Neural cell (in vitro differentiated cells): Measurements from ENCODE around the gene KRTAP12-1. TPM values are rescaled to one million over a fixed set of nuclear protein-coding genes. Genes with fewer than 3 reads are reported as not detected.

ENCODE experiments used
- H2AFZ ChIP-seq: fragments of 200-600, 300-800 bp; sonication (generic), shearing (Covaris generic); 2 replicates; pipeline ENCODE4 v1.6.0; 2014; ENCODE audit warnings: low read depth, mild to moderate bottlenecking, antibody characterized with exemption, low read length, moderate library complexity
- H3F3A ChIP-seq: fragments of 200-600 bp; shearing (Covaris generic); 2 replicates; pipeline ENCODE4 v1.6.1; 2016; ENCODE audit warnings: mild to moderate bottlenecking, moderate library complexity, mixed read lengths, antibody characterized with exemption, low read length; ENCODE audit not compliant: insufficient read depth, poor library complexity, severe bottlenecking
- H3K27ac ChIP-seq: fragments of 200-600, 300-800 bp; sonication (generic), shearing (Covaris generic); 2 replicates; pipeline ENCODE4 v1.5.1; 2014; ENCODE audit warnings: mild to moderate bottlenecking, low read length, moderate library complexity
- H3K27me3 ChIP-seq: fragments of 300-800, 200-600 bp; sonication (generic), shearing (Covaris generic); 2 replicates; pipeline ENCODE4 v1.6.0; 2014; ENCODE audit warnings: mild to moderate bottlenecking, low read depth, low read length, moderate library complexity; ENCODE audit not compliant: insufficient read depth
- H3K36me3 ChIP-seq: fragments of 300-800, 200-600 bp; sonication (generic), shearing (Covaris generic); 2 replicates; pipeline ENCODE4 v1.5.1; 2014; ENCODE audit warnings: mild to moderate bottlenecking, antibody characterized with exemption, low read length, moderate library complexity; ENCODE audit not compliant: insufficient read depth
- H3K4me2 ChIP-seq: fragments of 300-800, 200-600 bp; sonication (generic), shearing (Covaris generic); 2 replicates; pipeline ENCODE4 v1.6.0; 2014; ENCODE audit warnings: mild to moderate bottlenecking, low read length
- H3K4me3 ChIP-seq: fragments of 300-800, 200-600 bp; sonication (generic), shearing (Covaris generic); 2 replicates; pipeline ENCODE4 v1.5.1; 2014; ENCODE audit warnings: mild to moderate bottlenecking, low read length, moderate library complexity
- H3K79me2 ChIP-seq: fragments of 200-600 bp; shearing (Covaris generic); replicated peaks from 2 replicates; pipeline ENCODE4 v1.6.0; 2014; ENCODE audit warnings: mild to moderate bottlenecking, low read length, moderate library complexity; ENCODE audit not compliant: insufficient read depth
- H3K9ac ChIP-seq: fragments of 300-800, 200-600 bp; sonication (generic), shearing (Covaris generic); 2 replicates; pipeline ENCODE4 v1.6.1; 2016; ENCODE audit warnings: mild to moderate bottlenecking, low read length, mixed read lengths
- H3K9me2 ChIP-seq: fragments of 200-600 bp; shearing (Covaris generic); 2 replicates; pipeline ENCODE4 v1.6.1; 2016; ENCODE audit warnings: mild to moderate bottlenecking, low read length, mixed read lengths; ENCODE audit not compliant: insufficient read depth
- H3K9me3 ChIP-seq: fragments of 200-600, 300-800 bp; sonication (generic), shearing (Covaris generic); 2 replicates; pipeline ENCODE4 v1.6.1; 2016; ENCODE audit warnings: mild to moderate bottlenecking, mixed run types, low read length, moderate library complexity, mixed read lengths
- H4K20me1 ChIP-seq: fragments of 200-600 bp; shearing (Covaris generic); 2 replicates; pipeline ENCODE4 v1.6.1; 2016; ENCODE audit warnings: mild to moderate bottlenecking, mixed run types; ENCODE audit not compliant: insufficient read depth
- EP300 ChIP-seq: fragments of 450-650 bp; conservative IDR thresholded peaks from 2 replicates; pipeline ENCODE4 v1.6.1; 2014; ENCODE audit warnings: antibody characterized with exemption, mild to moderate bottlenecking, moderate library complexity; ENCODE audit not compliant: poor library complexity, severe bottlenecking
- EZH2 ChIP-seq: fragments of 200-600, 300-800 bp; shearing (Covaris generic), sonication (generic); IDR thresholded peaks from 2 replicates; pipeline ENCODE4 v1.6.1; 2014; ENCODE audit warnings: antibody characterized with exemption, low read length, borderline replicate concordance, mild to moderate bottlenecking; ENCODE audit not compliant: insufficient read depth, poor library complexity, severe bottlenecking
- MXI1 ChIP-seq: fragments of 450-650 bp; conservative IDR thresholded peaks from 2 replicates; pipeline ENCODE4 v1.6.1; 2014; ENCODE audit warnings: antibody characterized with exemption, mild to moderate bottlenecking; ENCODE audit not compliant: poor library complexity, severe bottlenecking
- POLR2AphosphoS5 ChIP-seq: IDR thresholded peaks from 2 replicates; pipeline ENCODE4 v1.6.1; 2012
- RAD21 ChIP-seq: fragments of 450-650 bp; conservative IDR thresholded peaks from 2 replicates; pipeline ENCODE4 v1.6.1; 2014; ENCODE audit warnings: antibody characterized with exemption, mild to moderate bottlenecking, moderate library complexity
- SMC3 ChIP-seq: fragments of 450-650 bp; conservative IDR thresholded peaks from 2 replicates; pipeline ENCODE4 v1.6.1; 2014; ENCODE audit warnings: antibody characterized with exemption, mild to moderate bottlenecking, moderate library complexity; ENCODE audit not compliant: poor library complexity
- TAF1 ChIP-seq: IDR thresholded peaks from 2 replicates; pipeline ENCODE4 v1.6.1; 2012; ENCODE audit warnings: low read depth
- polyA plus RNA-seq: library from polyadenylated mRNA; depleted of rRNA; stranded (reverse); fragments of >200 nt; gene quantifications from 2 replicates; pipeline ENCODE4 v1.2.3, GENCODE V29; 2014
- TF ChIP-seq, protein P1 (sequence below): fragments of 450-650 bp; IDR thresholded peaks from 2 replicates; pipeline ENCODE4 v1.5.1; 2014; ENCODE audit warnings: antibody characterized with exemption, mild to moderate bottlenecking, moderate library complexity; ENCODE audit not compliant: poor library complexity, severe bottlenecking
- TF ChIP-seq, protein P2 (sequence below): IDR thresholded peaks from 2 replicates; pipeline ENCODE4 v1.6.1; 2012; ENCODE audit warnings: borderline replicate concordance

Gene KRTAP12-1
- polyA plus RNA-seq, 1 donor from 2014 or later = not detected

DNA sequence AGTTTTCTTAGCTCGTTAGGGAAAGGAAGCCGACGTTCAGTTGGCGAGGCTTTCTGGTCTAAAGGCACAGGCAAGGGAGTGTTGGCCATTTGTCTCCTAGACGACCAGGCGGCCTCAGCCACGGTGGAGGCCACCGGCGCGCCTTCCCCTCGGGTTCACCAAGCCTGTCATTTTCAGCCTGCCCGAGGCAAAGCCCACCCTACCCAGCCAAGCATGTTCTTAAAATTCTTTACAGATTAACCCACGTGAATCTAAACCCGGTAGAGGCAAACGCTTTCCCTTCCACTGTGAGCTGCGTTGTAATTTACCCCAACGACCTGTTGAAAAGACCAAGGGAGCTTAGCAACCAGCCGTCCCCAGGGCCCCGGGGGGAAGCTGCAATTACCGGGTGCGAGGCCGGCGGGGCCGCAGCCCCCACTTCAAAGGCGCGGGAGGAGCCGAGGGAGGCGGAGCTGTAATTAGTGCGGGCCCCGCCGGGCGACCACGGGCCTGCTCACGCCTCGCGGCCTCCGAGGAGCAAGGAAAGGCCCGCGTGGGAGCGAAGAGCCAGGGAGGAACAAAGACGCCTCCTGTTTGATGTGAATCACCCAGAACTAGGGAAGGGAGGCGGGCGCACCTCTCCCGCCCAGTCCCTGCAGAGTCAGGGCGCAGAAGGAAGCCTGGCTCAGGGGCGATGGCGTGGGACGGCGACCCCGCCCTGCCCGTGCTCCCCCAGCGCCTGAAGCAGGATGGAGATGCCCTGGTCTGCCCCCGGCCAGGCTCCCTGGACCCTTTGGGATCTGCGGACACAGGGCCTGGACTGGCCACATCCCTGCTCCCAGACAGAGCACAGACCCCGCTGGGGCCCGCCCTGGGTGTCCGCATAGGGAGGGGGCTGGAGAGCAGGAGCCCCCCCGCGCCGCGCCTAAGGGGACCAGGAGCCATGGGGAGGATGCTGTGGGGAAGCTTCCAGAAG lies 41.5 kb upstream of the KRTAP12-1 start:
- Histone ChIP-seq H3K4me2 (no peak overlapping the region), H3F3A (no peaks in the 10 kb centered on the region), H3K9me3 (no peaks in the 10 kb centered on the region), H3K27me3 (no peaks in the 10 kb centered on the region), H3K27ac (no peak overlapping the region), H3K36me3 (no peaks in the 10 kb centered on the region), H3K9me2 (no peaks in the 10 kb centered on the region), H2AFZ (no peak overlapping the region), H4K20me1 (no peaks in the 10 kb centered on the region), H3K79me2 (no peaks in the 10 kb centered on the region), H3K4me3 (no peak overlapping the region), H3K9ac (no peak overlapping the region)
- TF ChIP-seq, protein P1, sequence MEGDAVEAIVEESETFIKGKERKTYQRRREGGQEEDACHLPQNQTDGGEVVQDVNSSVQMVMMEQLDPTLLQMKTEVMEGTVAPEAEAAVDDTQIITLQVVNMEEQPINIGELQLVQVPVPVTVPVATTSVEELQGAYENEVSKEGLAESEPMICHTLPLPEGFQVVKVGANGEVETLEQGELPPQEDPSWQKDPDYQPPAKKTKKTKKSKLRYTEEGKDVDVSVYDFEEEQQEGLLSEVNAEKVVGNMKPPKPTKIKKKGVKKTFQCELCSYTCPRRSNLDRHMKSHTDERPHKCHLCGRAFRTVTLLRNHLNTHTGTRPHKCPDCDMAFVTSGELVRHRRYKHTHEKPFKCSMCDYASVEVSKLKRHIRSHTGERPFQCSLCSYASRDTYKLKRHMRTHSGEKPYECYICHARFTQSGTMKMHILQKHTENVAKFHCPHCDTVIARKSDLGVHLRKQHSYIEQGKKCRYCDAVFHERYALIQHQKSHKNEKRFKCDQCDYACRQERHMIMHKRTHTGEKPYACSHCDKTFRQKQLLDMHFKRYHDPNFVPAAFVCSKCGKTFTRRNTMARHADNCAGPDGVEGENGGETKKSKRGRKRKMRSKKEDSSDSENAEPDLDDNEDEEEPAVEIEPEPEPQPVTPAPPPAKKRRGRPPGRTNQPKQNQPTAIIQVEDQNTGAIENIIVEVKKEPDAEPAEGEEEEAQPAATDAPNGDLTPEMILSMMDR = no peak
- TF ChIP-seq EZH2 = no peak
- TF ChIP-seq TAF1 = no peak
- no peak for TF ChIP-seq EP300
- TF ChIP-seq POLR2AphosphoS5 = no peak
- TF ChIP-seq SMC3 = no peak
- no peak for TF ChIP-seq MXI1
- TF ChIP-seq, protein P2, sequence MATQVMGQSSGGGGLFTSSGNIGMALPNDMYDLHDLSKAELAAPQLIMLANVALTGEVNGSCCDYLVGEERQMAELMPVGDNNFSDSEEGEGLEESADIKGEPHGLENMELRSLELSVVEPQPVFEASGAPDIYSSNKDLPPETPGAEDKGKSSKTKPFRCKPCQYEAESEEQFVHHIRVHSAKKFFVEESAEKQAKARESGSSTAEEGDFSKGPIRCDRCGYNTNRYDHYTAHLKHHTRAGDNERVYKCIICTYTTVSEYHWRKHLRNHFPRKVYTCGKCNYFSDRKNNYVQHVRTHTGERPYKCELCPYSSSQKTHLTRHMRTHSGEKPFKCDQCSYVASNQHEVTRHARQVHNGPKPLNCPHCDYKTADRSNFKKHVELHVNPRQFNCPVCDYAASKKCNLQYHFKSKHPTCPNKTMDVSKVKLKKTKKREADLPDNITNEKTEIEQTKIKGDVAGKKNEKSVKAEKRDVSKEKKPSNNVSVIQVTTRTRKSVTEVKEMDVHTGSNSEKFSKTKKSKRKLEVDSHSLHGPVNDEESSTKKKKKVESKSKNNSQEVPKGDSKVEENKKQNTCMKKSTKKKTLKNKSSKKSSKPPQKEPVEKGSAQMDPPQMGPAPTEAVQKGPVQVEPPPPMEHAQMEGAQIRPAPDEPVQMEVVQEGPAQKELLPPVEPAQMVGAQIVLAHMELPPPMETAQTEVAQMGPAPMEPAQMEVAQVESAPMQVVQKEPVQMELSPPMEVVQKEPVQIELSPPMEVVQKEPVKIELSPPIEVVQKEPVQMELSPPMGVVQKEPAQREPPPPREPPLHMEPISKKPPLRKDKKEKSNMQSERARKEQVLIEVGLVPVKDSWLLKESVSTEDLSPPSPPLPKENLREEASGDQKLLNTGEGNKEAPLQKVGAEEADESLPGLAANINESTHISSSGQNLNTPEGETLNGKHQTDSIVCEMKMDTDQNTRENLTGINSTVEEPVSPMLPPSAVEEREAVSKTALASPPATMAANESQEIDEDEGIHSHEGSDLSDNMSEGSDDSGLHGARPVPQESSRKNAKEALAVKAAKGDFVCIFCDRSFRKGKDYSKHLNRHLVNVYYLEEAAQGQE = no peak
- no peak for TF ChIP-seq RAD21

DNA sequence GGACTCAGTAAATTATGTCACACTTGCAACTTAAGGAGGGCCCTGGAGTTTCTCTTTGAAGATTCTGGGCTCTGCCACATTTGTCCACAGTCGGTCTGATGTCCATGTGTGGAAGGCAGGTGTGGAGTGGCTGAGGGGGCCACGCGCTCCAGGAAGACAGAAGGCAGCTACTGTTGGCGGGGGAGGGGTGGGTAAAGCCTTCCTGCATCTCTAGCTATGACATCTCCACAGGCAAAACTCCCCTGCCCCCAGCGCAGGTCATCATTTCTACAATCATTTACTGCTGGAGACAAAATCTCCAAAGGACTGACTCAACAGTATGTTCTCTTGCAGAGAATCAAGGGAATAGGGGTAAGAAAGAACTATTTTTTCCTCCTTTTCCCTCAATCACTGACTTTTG lies 40.8 kb upstream of the KRTAP12-1 start:
- no peak overlapping the region for H3K27ac ChIP-seq
- H3K4me3 ChIP-seq = no peak overlapping the region
- no peaks in the 10 kb centered on the region for H3K79me2 ChIP-seq
- no peaks in the 10 kb centered on the region for H3K36me3 ChIP-seq
- no peaks in the 10 kb centered on the region for H3K9me3 ChIP-seq
- no peaks in the 10 kb centered on the region for H3K9me2 ChIP-seq
- no peaks in the 10 kb centered on the region for H4K20me1 ChIP-seq
- H3F3A ChIP-seq = no peaks in the 10 kb centered on the region
- H2AFZ ChIP-seq = no peak overlapping the region
- no peak overlapping the region for H3K9ac ChIP-seq
- no peak overlapping the region for H3K4me2 ChIP-seq
- no peaks in the 10 kb centered on the region for H3K27me3 ChIP-seq
- TF ChIP-seq SMC3 (no peak), POLR2AphosphoS5 (no peak), MXI1 (no peak), EP300 (no peak), TAF1 (no peak), RAD21 (no peak), EZH2 (no peak)
- TF ChIP-seq, protein P1 = no peak
- TF ChIP-seq, protein P2 = no peak
